SK-N-SH (cell line): ENCODE data around the gene ZSCAN12. TPM values are rescaled to one million over a fixed set of nuclear protein-coding genes. Genes with fewer than 3 reads are reported as not detected.

ENCODE experiments used
- CTCF ChIA-PET: fragments of 300-600, 350-600 bp; formaldehyde crosslinking; extraction: SDS; loops from one replicate; lab custom pipeline; 2021; lab: Yijun Ruan, JAX
- POLR2A ChIA-PET: fragments of 350-600 bp; sonication (Branson Sonifier 250); formaldehyde crosslinking; extraction: SDS; loops from one replicate; lab custom pipeline; 2020; ENCODE audit warnings: antibody characterized with exemption, inconsistent platforms; lab: Yijun Ruan, JAX
- DNase-seq: peaks from one replicate; pipeline ENCODE4 v3.0.0; 2012
- H2AFZ ChIP-seq: fragments of 200-600 bp; sonication (generic); 2 replicates; pipeline ENCODE4 v1.8.1; 2016; ENCODE audit warnings: antibody characterized with exemption, mild to moderate bottlenecking, low read depth
- H3F3A ChIP-seq: fragments of 200-600 bp; sonication (generic); replicated peaks from 2 replicates; pipeline ENCODE3; 2016; ENCODE audit warnings: antibody characterized with exemption, mild to moderate bottlenecking; ENCODE audit not compliant: insufficient read depth
- H3K27ac ChIP-seq, 2 experiments: fragments of 200-500 bp in 1 of 2; fragments of 200-600 bp in 1 of 2; sonication (Bioruptor generic) in 1 of 2; sonication (generic), shearing (Covaris generic) in 1 of 2; 2 replicates each; pipeline versions ENCODE4 v1.5.1 to v1.6.1; 2014 to 2016; ENCODE audit warnings: low read depth in 2 of 2, inconsistent platforms in 1 of 2, low read length in 1 of 2, mild to moderate bottlenecking in 1 of 2, mixed read lengths in 1 of 2
- H3K27me3 ChIP-seq: fragments of 200-600 bp; sonication (generic), shearing (Covaris generic); 2 replicates; pipeline ENCODE4 v1.6.1; 2016; ENCODE audit warnings: mixed run types; ENCODE audit not compliant: insufficient read depth
- H3K36me3 ChIP-seq, 2 experiments: fragments of 200-500 bp in 1 of 2; fragments of 200-600 bp in 1 of 2; sonication (Bioruptor generic) in 1 of 2; sonication (generic) in 1 of 2; replicated peaks in 1 of 2; 2 replicates each; pipeline versions ENCODE3 to v1.5.1; 2014 to 2016; ENCODE audit warnings: low read length in 1 of 2, mild to moderate bottlenecking in 1 of 2; ENCODE audit not compliant: insufficient read depth in 2 of 2, control insufficient read depth in 1 of 2
- H3K4me1 ChIP-seq, 2 experiments: fragments of 200-500 bp in 1 of 2; fragments of 200-600 bp in 1 of 2; sonication (Bioruptor generic) in 1 of 2; sonication (generic), shearing (Covaris generic) in 1 of 2; 2 replicates each; pipeline versions ENCODE4 v1.5.1 to v1.6.1; 2014 to 2016; ENCODE audit warnings: low read depth in 1 of 2, low read length in 1 of 2, mixed run types in 1 of 2; ENCODE audit not compliant: insufficient read depth in 2 of 2, control insufficient read depth in 1 of 2
- H3K4me2 ChIP-seq: fragments of 200-600 bp; sonication (generic), shearing (Covaris generic); 2 replicates; pipeline ENCODE4 v1.6.1; 2017; ENCODE audit warnings: mixed run types
- H3K4me3 ChIP-seq, 2 experiments: fragments of 200-500 bp in 1 of 2; fragments of 200-600 bp in 1 of 2; sonication (Bioruptor generic) in 1 of 2; sonication (generic), shearing (Covaris generic) in 1 of 2; 2 replicates each; pipeline versions ENCODE4 v1.5.1 to v1.8.1; 2014 to 2016; ENCODE audit warnings: low read depth in 2 of 2, inconsistent platforms in 1 of 2, low read length in 1 of 2, mild to moderate bottlenecking in 1 of 2, mixed read lengths in 1 of 2, moderate library complexity in 1 of 2
- H3K79me2 ChIP-seq: fragments of 200-600 bp; sonication (generic); 2 replicates; pipeline ENCODE4 v1.8.1; 2017; ENCODE audit warnings: mild to moderate bottlenecking; ENCODE audit not compliant: insufficient read depth
- H3K9ac ChIP-seq: fragments of 200-600 bp; sonication (generic); 2 replicates; pipeline ENCODE4 v1.6.1; 2017; ENCODE audit warnings: mixed run types
- H3K9me2 ChIP-seq: fragments of 200-600 bp; sonication (generic); 2 replicates; pipeline ENCODE4 v1.6.1; 2017; ENCODE audit warnings: mixed run types
- H3K9me3 ChIP-seq: fragments of 200-600 bp; sonication (generic); 2 replicates; pipeline ENCODE4 v1.6.1; 2017; ENCODE audit warnings: mixed run types, mild to moderate bottlenecking, moderate library complexity
- H4K20me1 ChIP-seq: fragments of 200-600 bp; sonication (generic); 2 replicates; pipeline ENCODE4 v1.6.1; 2017; ENCODE audit warnings: mild to moderate bottlenecking, mixed run types; ENCODE audit not compliant: insufficient read depth
- CTCF ChIP-seq: fragments of 200-600 bp; sonication (generic); IDR thresholded peaks from 2 replicates; pipeline ENCODE4 v1.6.1; 2017; ENCODE audit warnings: antibody characterized with exemption, mild to moderate bottlenecking, moderate library complexity
- EP300 ChIP-seq, 2 experiments: IDR thresholded peaks; 2 replicates each; pipeline versions ENCODE4 v1.4.0 to v1.6.1; 2012; ENCODE audit warnings: borderline replicate concordance in 1 of 2, low read depth in 1 of 2, low read length in 1 of 2
- FOXJ3 ChIP-seq: sonication (generic); formaldehyde crosslinking; IDR thresholded peaks from 2 replicates; pipeline ENCODE4 v1.5.1; 2020; ENCODE audit warnings: mild to moderate bottlenecking, missing genetic modification reagents
- MAX ChIP-seq: IDR thresholded peaks from 2 replicates; pipeline ENCODE4 v1.4.0; 2012; ENCODE audit warnings: low read depth
- MEF2A ChIP-seq: IDR thresholded peaks from 2 replicates; pipeline ENCODE4 v1.4.0; 2012; ENCODE audit warnings: low read depth, borderline replicate concordance
- PBX3 ChIP-seq: IDR thresholded peaks from 2 replicates; pipeline ENCODE4; 2012
- RAD21 ChIP-seq: IDR thresholded peaks from 2 replicates; pipeline ENCODE4 v1.6.1; 2012; ENCODE audit warnings: mild to moderate bottlenecking, low read length
- REST ChIP-seq: IDR thresholded peaks from 2 replicates; pipeline ENCODE4 v1.6.1; 2012; ENCODE audit warnings: mild to moderate bottlenecking, low read depth, low read length, moderate library complexity
- RFX5 ChIP-seq: IDR thresholded peaks from 2 replicates; pipeline ENCODE4 v1.6.1; 2012; ENCODE audit warnings: mild to moderate bottlenecking, improper control_type of control experiment, low read length
- RXRA ChIP-seq: IDR thresholded peaks from 2 replicates; pipeline ENCODE4 v1.4.0; 2012; ENCODE audit warnings: low read depth, mild to moderate bottlenecking, borderline replicate concordance
- SMC3 ChIP-seq: IDR thresholded peaks from 2 replicates; pipeline ENCODE4 v1.6.1; 2012; ENCODE audit warnings: low read depth, low read length, improper control_type of control experiment
- TAF1 ChIP-seq: IDR thresholded peaks from 2 replicates; pipeline ENCODE4 v1.6.1; 2012; ENCODE audit warnings: low read depth, mild to moderate bottlenecking, low read length, moderate library complexity, borderline replicate concordance
- TCF12 ChIP-seq: IDR thresholded peaks from 2 replicates; pipeline ENCODE4 v1.4.0; 2012
- USF1 ChIP-seq: IDR thresholded peaks from 2 replicates; pipeline ENCODE4 v1.4.0; 2012; ENCODE audit warnings: low read depth, borderline replicate concordance
- USF2 ChIP-seq: fragments of 150-350 bp; IDR thresholded peaks from 2 replicates; pipeline ENCODE4 v1.6.1; 2017; ENCODE audit warnings: antibody characterized with exemption, low read length, low read depth, borderline replicate concordance
- YY1 ChIP-seq: IDR thresholded peaks from 2 replicates; pipeline ENCODE4 v1.4.0; 2012; ENCODE audit warnings: low read depth, mild to moderate bottlenecking
- ZBTB33 ChIP-seq: IDR thresholded peaks from 2 replicates; pipeline ENCODE4 v1.4.0; 2012; ENCODE audit warnings: low read depth, borderline replicate concordance
- polyA plus RNA-seq, 3 experiments: library from polyadenylated mRNA; depleted of rRNA; stranded (reverse); fragments of >200 nt; gene quantifications; 2 replicates each; pipeline ENCODE4 v1.2.3, GENCODE V29; 2012

ZSCAN12 gene
- polyA plus RNA-seq, 1 of the 3 experiments (the other 2 are of a cell fraction), result 1.6 TPM

GRCh38 chr6:28337121-28337520 is 62.4 kb downstream of the ZSCAN12 start:
- peaks cover 0 to 7% of the 10 kb centered on the region in 2 experiments; a peak in 2 of 4 replicates for H3K4me1 ChIP-seq
- TF ChIP-seq MAX (no peak), YY1 (no peak), TCF12 (no peak), FOXJ3 (CRISPR knock-in tag) (no peak), USF2 (no peak), TAF1 (no peak), RFX5 (no peak), MEF2A (no peak), RAD21 (no peak), SMC3 (no peak), CTCF (no peak), USF1 (no peak), PBX3 (no peak), REST (no peak), EP300 (IDR thresholded peaks at IDR 0.05; ENCODE audit: borderline replicate concordance in 1 of 2, low read depth in 1 of 2, low read length in 1 of 2) (no peak), ZBTB33 (no peak), RXRA (no peak)
- TF ChIP-seq, all 33 proteins: peak for 0
- Histone ChIP-seq H3K79me2 (no peaks in the 10 kb centered on the region), H3K9ac (0 out of 2 replicates have a peak overlapping the region, but pooled peaks have one; percentile 70), H3K9me2 (no peaks in the 10 kb centered on the region), H2AFZ (peak overlapping the region; percentile 84), H4K20me1 (no peaks in the 10 kb centered on the region), H3F3A (peaks cover 11% of the 10 kb centered on the region), H3K4me3 (peak overlapping the region; percentile 74 to 93), H3K27ac (peak overlapping the region in 1 of 2 experiments; percentile 99; a peak in 2 of 4 replicates), H3K9me3 (no peaks in the 10 kb centered on the region), H3K4me2 (peak overlapping the region; percentile 87), H3K27me3 (no peaks in the 10 kb centered on the region), H3K36me3 (no peaks in the 10 kb centered on the region)
- no peak for DNase-seq
- ChIA-PET CTCF (interaction anchor here (1.4 to 5.0 kb wide), 3 partner anchors 11 to 19 kb away, joined by 4 to 29 read pairs (median 8); partner anchors contain the start of gene ZKSCAN3), POLR2A (interaction anchor here (1.1 to 3.2 kb wide), 5 partner anchors 9 to 70 kb away, joined by 3 to 14 read pairs (median 9); partner anchors contain the start of genes PGBD1 and ZSCAN26)
